ENCODE measurements around the gene PHF8. TPM values are rescaled to one million over a fixed set of nuclear protein-coding genes. Genes with fewer than 3 reads are reported as not detected.

PHF8 gene
- total and polyA plus RNA-seq, 2 donors, result 13.4 to 14.0 TPM

GRCh38 chrX:54043056-54043455, 1.2 kb downstream of the PHF8 start:
- Histone ChIP-seq H3K4me3 (ENCODE audit: low read length in 2 of 2) (peak overlapping the region; percentile 75 to 79), H3K36me3 (ENCODE audit: control insufficient read depth in 2 of 2, insufficient read depth in 2 of 2, low read length in 1 of 2) (peaks cover 5 to 22% of the 10 kb centered on the region in 2 donors), H3K27ac (ENCODE audit: low read depth in 1 of 2, low read length in 1 of 2) (peak overlapping the region in 1 of 2 donors; percentile 99), H3K9me3 (ENCODE audit: control insufficient read depth in 2 of 2, insufficient read depth in 1 of 2, low read length in 1 of 2) (peaks cover 0 to 14% of the 10 kb centered on the region in 2 donors), H3K27me3 (ENCODE audit: control insufficient read depth in 2 of 2, insufficient read depth in 1 of 2, low read length in 1 of 2) (no peaks in the 10 kb centered on the region), H3K4me1 (ENCODE audit: control insufficient read depth in 2 of 2, insufficient read depth in 2 of 2, low read length in 2 of 2) (peaks cover 3 to 12% of the 10 kb centered on the region in 2 donors)
- DNase-seq (ENCODE audit: low read depth in 6 of 9, low spot score in 9 of 9), result peak in 4 of 9 donors; percentile 3 to 34 (median 4)
- under 1% methylated on average over 11 of the region's 11 CpGs for WGBS

- Histone ChIP-seq H3K27ac (ENCODE audit: low read depth in 1 of 2, low read length in 1 of 2) (no peak overlapping the region), H3K9me3 (ENCODE audit: control insufficient read depth in 2 of 2, insufficient read depth in 1 of 2, low read length in 1 of 2) (peaks cover 0 to 14% of the 10 kb centered on the region in 2 donors), H3K4me3 (ENCODE audit: low read length in 2 of 2) (peak overlapping the region; percentile 75 to 79), H3K27me3 (ENCODE audit: control insufficient read depth in 2 of 2, insufficient read depth in 1 of 2, low read length in 1 of 2) (no peaks in the 10 kb centered on the region), H3K4me1 (ENCODE audit: control insufficient read depth in 2 of 2, insufficient read depth in 2 of 2, low read length in 2 of 2) (peaks cover 3 to 12% of the 10 kb centered on the region in 2 donors), H3K36me3 (ENCODE audit: control insufficient read depth in 2 of 2, insufficient read depth in 2 of 2, low read length in 1 of 2) (peaks cover 5 to 22% of the 10 kb centered on the region in 2 donors)
- WGBS, result 19% methylated on average over 26 of the region's 26 CpGs
- DNase-seq (ENCODE audit: low read depth in 6 of 9, low spot score in 9 of 9), result peak in 7 of 9 donors; percentile 0 to 48 (median 21)
Measured at GRCh38 chrX:54042609-54043021, 1.7 kb downstream of the PHF8 start.

GRCh38 chrX:54030329-54030728, 13.9 kb downstream of the PHF8 start:
- 98% methylated on average over 4 of the region's 4 CpGs for WGBS
- DNase-seq (ENCODE audit: low read depth in 6 of 9, low spot score in 9 of 9), result no peak
- no peak overlapping the region for H3K27ac ChIP-seq (ENCODE audit: low read depth in 1 of 2, low read length in 1 of 2)
- no peaks in the 10 kb centered on the region for H3K27me3 ChIP-seq (ENCODE audit: control insufficient read depth in 2 of 2, insufficient read depth in 1 of 2, low read length in 1 of 2)
- H3K4me1 ChIP-seq (ENCODE audit: control insufficient read depth in 2 of 2, insufficient read depth in 2 of 2, low read length in 2 of 2), result no peaks in the 10 kb centered on the region
- no peak overlapping the region for H3K4me3 ChIP-seq (ENCODE audit: low read length in 2 of 2)
- no peaks in the 10 kb centered on the region for H3K9me3 ChIP-seq (ENCODE audit: control insufficient read depth in 2 of 2, insufficient read depth in 1 of 2, low read length in 1 of 2)
- peaks cover 28 to 47% of the 10 kb centered on the region in 2 donors for H3K36me3 ChIP-seq (ENCODE audit: control insufficient read depth in 2 of 2, insufficient read depth in 2 of 2, low read length in 1 of 2)

- H3K27me3 ChIP-seq (ENCODE audit: control insufficient read depth in 2 of 2, insufficient read depth in 1 of 2, low read length in 1 of 2), result no peaks in the 10 kb centered on the region
- DNase-seq (ENCODE audit: low read depth in 6 of 9, low spot score in 9 of 9), result no peak
- no peak overlapping the region for H3K4me3 ChIP-seq (ENCODE audit: low read length in 2 of 2)
- no peaks in the 10 kb centered on the region for H3K9me3 ChIP-seq (ENCODE audit: control insufficient read depth in 2 of 2, insufficient read depth in 1 of 2, low read length in 1 of 2)
- no peaks in the 10 kb centered on the region for H3K4me1 ChIP-seq (ENCODE audit: control insufficient read depth in 2 of 2, insufficient read depth in 2 of 2, low read length in 2 of 2)
- 92% methylated on average over 10 of the region's 10 CpGs for WGBS
- H3K36me3 ChIP-seq (ENCODE audit: control insufficient read depth in 2 of 2, insufficient read depth in 2 of 2, low read length in 1 of 2), result peaks cover 28 to 48% of the 10 kb centered on the region in 2 donors
- H3K27ac ChIP-seq (ENCODE audit: low read depth in 1 of 2, low read length in 1 of 2), result no peak overlapping the region
Measured at GRCh38 chrX:54029529-54030143, 14.6 kb downstream of the PHF8 start.

GRCh38 chrX:54024350-54024749, 19.9 kb downstream of the PHF8 start:
- H3K9me3 ChIP-seq (ENCODE audit: control insufficient read depth in 2 of 2, insufficient read depth in 1 of 2, low read length in 1 of 2), result no peaks in the 10 kb centered on the region
- no peaks in the 10 kb centered on the region for H3K4me1 ChIP-seq (ENCODE audit: control insufficient read depth in 2 of 2, insufficient read depth in 2 of 2, low read length in 2 of 2)
- over 99% methylated on average over 5 of the region's 5 CpGs for WGBS
- H3K36me3 ChIP-seq (ENCODE audit: control insufficient read depth in 2 of 2, insufficient read depth in 2 of 2, low read length in 1 of 2), result peaks cover 19 to 30% of the 10 kb centered on the region in 2 donors
- no peaks in the 10 kb centered on the region for H3K27me3 ChIP-seq (ENCODE audit: control insufficient read depth in 2 of 2, insufficient read depth in 1 of 2, low read length in 1 of 2)
- DNase-seq (ENCODE audit: low read depth in 6 of 9, low spot score in 9 of 9), result no peak
- H3K4me3 ChIP-seq (ENCODE audit: low read length in 2 of 2), result no peak overlapping the region
- H3K27ac ChIP-seq (ENCODE audit: low read depth in 1 of 2, low read length in 1 of 2), result no peak overlapping the region

GRCh38 chrX:54012830-54013500, 31.3 kb downstream of the PHF8 start:
- Histone ChIP-seq H3K9me3 (ENCODE audit: control insufficient read depth in 2 of 2, insufficient read depth in 1 of 2, low read length in 1 of 2) (no peaks in the 10 kb centered on the region), H3K36me3 (ENCODE audit: control insufficient read depth in 2 of 2, insufficient read depth in 2 of 2, low read length in 1 of 2) (peaks cover 21 to 33% of the 10 kb centered on the region in 2 donors), H3K27ac (ENCODE audit: low read depth in 1 of 2, low read length in 1 of 2) (no peak overlapping the region), H3K27me3 (ENCODE audit: control insufficient read depth in 2 of 2, insufficient read depth in 1 of 2, low read length in 1 of 2) (no peaks in the 10 kb centered on the region), H3K4me3 (ENCODE audit: low read length in 2 of 2) (no peak overlapping the region), H3K4me1 (ENCODE audit: control insufficient read depth in 2 of 2, insufficient read depth in 2 of 2, low read length in 2 of 2) (no peaks in the 10 kb centered on the region)
- 100% methylated on average over 1 of the region's 1 CpG for WGBS
- DNase-seq (ENCODE audit: low read depth in 6 of 9, low spot score in 9 of 9), result no peak

GRCh38 chrX:54007682-54008081, 36.6 kb downstream of the PHF8 start:
- Histone ChIP-seq H3K4me1 (ENCODE audit: control insufficient read depth in 2 of 2, insufficient read depth in 2 of 2, low read length in 2 of 2) (no peaks in the 10 kb centered on the region), H3K36me3 (ENCODE audit: control insufficient read depth in 2 of 2, insufficient read depth in 2 of 2, low read length in 1 of 2) (peaks cover 4 to 12% of the 10 kb centered on the region in 2 donors), H3K27me3 (ENCODE audit: control insufficient read depth in 2 of 2, insufficient read depth in 1 of 2, low read length in 1 of 2) (no peaks in the 10 kb centered on the region), H3K9me3 (ENCODE audit: control insufficient read depth in 2 of 2, insufficient read depth in 1 of 2, low read length in 1 of 2) (no peaks in the 10 kb centered on the region), H3K27ac (ENCODE audit: low read depth in 1 of 2, low read length in 1 of 2) (no peak overlapping the region), H3K4me3 (ENCODE audit: low read length in 2 of 2) (no peak overlapping the region)
- WGBS, result 96% methylated on average over 4 of the region's 4 CpGs
- no peak for DNase-seq (ENCODE audit: low read depth in 6 of 9, low spot score in 9 of 9)

GRCh38 chrX:53997724-53998123, 46.5 kb downstream of the PHF8 start:
- no peaks in the 10 kb centered on the region for H3K9me3 ChIP-seq (ENCODE audit: control insufficient read depth in 2 of 2, insufficient read depth in 1 of 2, low read length in 1 of 2)
- no peaks in the 10 kb centered on the region for H3K27me3 ChIP-seq (ENCODE audit: control insufficient read depth in 2 of 2, insufficient read depth in 1 of 2, low read length in 1 of 2)
- H3K4me1 ChIP-seq (ENCODE audit: control insufficient read depth in 2 of 2, insufficient read depth in 2 of 2, low read length in 2 of 2), result no peaks in the 10 kb centered on the region
- 96% methylated on average over 2 of the region's 2 CpGs for whole genome bisulfite sequencing
- no peak overlapping the region for H3K4me3 ChIP-seq (ENCODE audit: low read length in 2 of 2)
- peaks cover 36 to 40% of the 10 kb centered on the region in 2 donors for H3K36me3 ChIP-seq (ENCODE audit: control insufficient read depth in 2 of 2, insufficient read depth in 2 of 2, low read length in 1 of 2)
- no peak for DNase-seq (ENCODE audit: low read depth in 6 of 9, low spot score in 9 of 9)
- H3K27ac ChIP-seq (ENCODE audit: low read depth in 1 of 2, low read length in 1 of 2), result no peak overlapping the region

- H3K4me1 ChIP-seq (ENCODE audit: control insufficient read depth in 2 of 2, insufficient read depth in 2 of 2, low read length in 2 of 2), result no peaks in the 10 kb centered on the region
- peaks cover 29 to 36% of the 10 kb centered on the region in 2 donors for H3K36me3 ChIP-seq (ENCODE audit: control insufficient read depth in 2 of 2, insufficient read depth in 2 of 2, low read length in 1 of 2)
- no peak overlapping the region for H3K4me3 ChIP-seq (ENCODE audit: low read length in 2 of 2)
- H3K9me3 ChIP-seq (ENCODE audit: control insufficient read depth in 2 of 2, insufficient read depth in 1 of 2, low read length in 1 of 2), result no peaks in the 10 kb centered on the region
- H3K27ac ChIP-seq (ENCODE audit: low read depth in 1 of 2, low read length in 1 of 2), result no peak overlapping the region
- no peak for DNase-seq (ENCODE audit: low read depth in 6 of 9, low spot score in 9 of 9)
- 99% methylated on average over 4 of the region's 4 CpGs for WGBS
- no peaks in the 10 kb centered on the region for H3K27me3 ChIP-seq (ENCODE audit: control insufficient read depth in 2 of 2, insufficient read depth in 1 of 2, low read length in 1 of 2)
Measured at GRCh38 chrX:53992589-53992988, 51.7 kb downstream of the PHF8 start.
